ENCODE data around the gene ZBTB20.

DNA sequence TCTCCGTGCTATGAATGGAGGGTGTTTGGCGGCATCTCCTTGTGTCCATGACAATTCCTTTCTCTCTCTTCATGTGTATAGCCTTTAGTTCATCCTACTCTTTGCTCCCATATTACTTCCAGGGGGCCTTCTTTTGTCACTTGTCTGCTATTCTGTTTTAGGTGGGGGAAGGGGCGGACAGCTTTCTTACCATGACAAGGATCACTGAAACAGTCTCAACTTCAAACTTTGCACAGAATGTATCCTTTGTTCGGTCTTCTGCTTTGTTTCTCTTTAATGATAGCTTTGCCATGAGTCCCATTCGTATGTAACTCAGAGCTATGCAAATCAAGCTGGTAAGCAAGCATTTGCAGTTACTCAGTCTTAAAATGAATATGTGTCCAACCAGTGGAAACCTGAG, 559.1 kb downstream of the ZBTB20 start:
- TF ChIP-seq, protein P1, sequence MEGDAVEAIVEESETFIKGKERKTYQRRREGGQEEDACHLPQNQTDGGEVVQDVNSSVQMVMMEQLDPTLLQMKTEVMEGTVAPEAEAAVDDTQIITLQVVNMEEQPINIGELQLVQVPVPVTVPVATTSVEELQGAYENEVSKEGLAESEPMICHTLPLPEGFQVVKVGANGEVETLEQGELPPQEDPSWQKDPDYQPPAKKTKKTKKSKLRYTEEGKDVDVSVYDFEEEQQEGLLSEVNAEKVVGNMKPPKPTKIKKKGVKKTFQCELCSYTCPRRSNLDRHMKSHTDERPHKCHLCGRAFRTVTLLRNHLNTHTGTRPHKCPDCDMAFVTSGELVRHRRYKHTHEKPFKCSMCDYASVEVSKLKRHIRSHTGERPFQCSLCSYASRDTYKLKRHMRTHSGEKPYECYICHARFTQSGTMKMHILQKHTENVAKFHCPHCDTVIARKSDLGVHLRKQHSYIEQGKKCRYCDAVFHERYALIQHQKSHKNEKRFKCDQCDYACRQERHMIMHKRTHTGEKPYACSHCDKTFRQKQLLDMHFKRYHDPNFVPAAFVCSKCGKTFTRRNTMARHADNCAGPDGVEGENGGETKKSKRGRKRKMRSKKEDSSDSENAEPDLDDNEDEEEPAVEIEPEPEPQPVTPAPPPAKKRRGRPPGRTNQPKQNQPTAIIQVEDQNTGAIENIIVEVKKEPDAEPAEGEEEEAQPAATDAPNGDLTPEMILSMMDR (IDR thresholded peaks at IDR 0.05), result no peak
- no peak for TF ChIP-seq POLR2A (IDR thresholded peaks at IDR 0.05)
